ENCODE data around the gene CCDC102B.

- TF ChIP-seq, protein P1, sequence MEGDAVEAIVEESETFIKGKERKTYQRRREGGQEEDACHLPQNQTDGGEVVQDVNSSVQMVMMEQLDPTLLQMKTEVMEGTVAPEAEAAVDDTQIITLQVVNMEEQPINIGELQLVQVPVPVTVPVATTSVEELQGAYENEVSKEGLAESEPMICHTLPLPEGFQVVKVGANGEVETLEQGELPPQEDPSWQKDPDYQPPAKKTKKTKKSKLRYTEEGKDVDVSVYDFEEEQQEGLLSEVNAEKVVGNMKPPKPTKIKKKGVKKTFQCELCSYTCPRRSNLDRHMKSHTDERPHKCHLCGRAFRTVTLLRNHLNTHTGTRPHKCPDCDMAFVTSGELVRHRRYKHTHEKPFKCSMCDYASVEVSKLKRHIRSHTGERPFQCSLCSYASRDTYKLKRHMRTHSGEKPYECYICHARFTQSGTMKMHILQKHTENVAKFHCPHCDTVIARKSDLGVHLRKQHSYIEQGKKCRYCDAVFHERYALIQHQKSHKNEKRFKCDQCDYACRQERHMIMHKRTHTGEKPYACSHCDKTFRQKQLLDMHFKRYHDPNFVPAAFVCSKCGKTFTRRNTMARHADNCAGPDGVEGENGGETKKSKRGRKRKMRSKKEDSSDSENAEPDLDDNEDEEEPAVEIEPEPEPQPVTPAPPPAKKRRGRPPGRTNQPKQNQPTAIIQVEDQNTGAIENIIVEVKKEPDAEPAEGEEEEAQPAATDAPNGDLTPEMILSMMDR (conservative IDR thresholded peaks at IDR 0.05; ENCODE audit: low read depth, low read length) = no peak
- TF ChIP-seq EZH2 (IDR thresholded peaks at IDR 0.05; ENCODE audit: low read length, unreplicated experiment) = no peak
- TF ChIP-seq EZH2phosphoT487 (IDR thresholded peaks at IDR 0.05; ENCODE audit: borderline replicate concordance, low read length) = no peak
Observed at GRCh38 chr18:68918216-68918615, 120.3 kb downstream of the CCDC102B start.
